GM12878 (cell line): ENCODE measurements around the gene RBKS. TPM values are rescaled to one million over a fixed set of nuclear protein-coding genes. Genes with fewer than 3 reads are reported as not detected.

Experiments used
- ATAC-seq: fragments of 200-7000 bp; cut with Tn5 transposase; 3 replicates; pipeline ENCODE4 v1.9.1; 2020; ENCODE audit warnings: mild to moderate bottlenecking, moderate library complexity
- BruUV-seq: library from RNA; stranded (reverse); fragments of 400-500 nt; replicated peaks from 2 replicates; lab custom pipeline; 2021; lab: Mats Ljungman, UMichigan
- CTCF ChIA-PET: fragments of 300-600 bp; sonication (Branson Sonifier 250); formaldehyde crosslinking; extraction: SDS; loops from one replicate; lab custom pipeline; 2021; ENCODE audit warnings: inconsistent platforms; lab: Yijun Ruan, JAX
- POLR2A ChIA-PET: fragments of 350-600 bp; formaldehyde crosslinking; extraction: SDS; loops from one replicate; lab custom pipeline; 2021; ENCODE audit warnings: inconsistent platforms; lab: Charles Lee
- RAD21 ChIA-PET: fragments of 300-600 bp; sonication (Branson Sonifier 250); formaldehyde crosslinking; loops from one replicate; lab custom pipeline; 2023; ENCODE audit warnings: antibody characterized with exemption; ENCODE audit not compliant: unreplicated experiment; lab: Charles Lee
- SMC1A ChIA-PET: fragments of 300-600 bp; sonication (Branson Sonifier 250); formaldehyde crosslinking; loops from one replicate; lab custom pipeline; 2023; ENCODE audit not compliant: unreplicated experiment, uncharacterized antibody; lab: Charles Lee
- DNase-seq: peaks from one replicate; pipeline ENCODE4 v3.0.0-alpha.2; 2011; ENCODE audit warnings: low read depth, low spot score
- FAIRE-seq: peaks from 3 replicates; lab custom pipeline; 2011; peaks lifted over from hg19 to GRCh38; lab: Jason Lieb, UNC
- H2AFZ ChIP-seq: 2 replicates; pipeline ENCODE4 v1.6.0; 2011; ENCODE audit warnings: low read depth, low read length, control low read depth; ENCODE audit not compliant: control insufficient read depth
- H3K27ac ChIP-seq: 2 replicates; pipeline ENCODE4 v1.5.1; 2011; ENCODE audit warnings: control low read depth; ENCODE audit not compliant: control insufficient read depth, insufficient read depth
- H3K27me3 ChIP-seq, 2 experiments: replicated peaks in 1 of 2; 2 replicates each; pipeline versions ENCODE4 v1.6.0 to v1.6.1; 2011; ENCODE audit warnings: low read length in 1 of 2; ENCODE audit not compliant: control insufficient read depth in 2 of 2, insufficient read depth in 2 of 2
- H3K36me3 ChIP-seq, 2 experiments: 2 replicates each; pipeline ENCODE4 v1.5.1; 2011; ENCODE audit warnings: low read length in 1 of 2; ENCODE audit not compliant: control insufficient read depth in 2 of 2, insufficient read depth in 2 of 2
- H3K4me1 ChIP-seq: 2 replicates; pipeline ENCODE4 v1.6.1; 2011; ENCODE audit warnings: mild to moderate bottlenecking, low read length, moderate library complexity, mixed read lengths; ENCODE audit not compliant: control insufficient read depth, insufficient read depth
- H3K4me2 ChIP-seq: 2 replicates; pipeline ENCODE4 v1.6.0; 2011; ENCODE audit warnings: control low read depth; ENCODE audit not compliant: control insufficient read depth, insufficient read depth
- H3K4me3 ChIP-seq: fragments of 200-600 bp; sonication (generic); 2 replicates; pipeline ENCODE4 v1.5.1; 2016
- H3K79me2 ChIP-seq: 2 replicates; pipeline ENCODE4 v1.6.0; 2011; ENCODE audit warnings: low read length; ENCODE audit not compliant: control insufficient read depth, insufficient read depth
- H3K9ac ChIP-seq: 2 replicates; pipeline ENCODE4 v1.8.0; 2011; ENCODE audit warnings: low read length, control low read depth, mixed read lengths; ENCODE audit not compliant: control insufficient read depth, insufficient read depth
- H3K9me3 ChIP-seq: replicated peaks from 3 replicates; pipeline ENCODE4 v1.5.1; 2011; ENCODE audit warnings: mild to moderate bottlenecking, low read length; ENCODE audit not compliant: control insufficient read depth, insufficient read depth
- H4K20me1 ChIP-seq: 2 replicates; pipeline ENCODE4 v1.6.0; 2011; ENCODE audit not compliant: control insufficient read depth, insufficient read depth
- E4F1 ChIP-seq: fragments of 450-650 bp; IDR thresholded peaks from 2 replicates; pipeline ENCODE4 v1.6.1; 2018; ENCODE audit warnings: borderline replicate concordance, mild to moderate bottlenecking; ENCODE audit not compliant: partially characterized antibody
- SMARCA5 ChIP-seq: fragments of 450-650 bp; IDR thresholded peaks from 2 replicates; pipeline ENCODE4 v1.6.1; 2017; ENCODE audit warnings: mild to moderate bottlenecking
- TBL1XR1 ChIP-seq: IDR thresholded peaks from 2 replicates; pipeline ENCODE4 v1.6.1; 2012; ENCODE audit warnings: low read depth, low read length, improper control_type of control experiment
- ZBTB4 ChIP-seq: fragments of 450-650 bp; formaldehyde crosslinking; IDR thresholded peaks from 2 replicates; pipeline ENCODE4 v1.4.0; 2022; ENCODE audit warnings: mild to moderate bottlenecking, moderate library complexity
- WGBS: methylation state at CpG from one replicate; pipeline ENCODE4 v1.1.6; 2016; ENCODE audit warnings: low lambda C conversion rate; ENCODE audit not compliant: insufficient replicate concordance, insufficient coverage; ENCODE audit errors: missing lambda C conversion rate; 5-methylcytosine and 5-hydroxymethylcytosine counted together
- in situ Hi-C: fragments of 300-500 bp; cut with MboI; formaldehyde crosslinking; loops from 9 replicates; pipeline ENCODE4 v1.14.3; 2018; ENCODE audit warnings: mixed read lengths
- intact Hi-C: fragments of 100-400 bp; cut with micrococcal nuclease; formaldehyde crosslinking; loops from one replicate; pipeline ENCODE4 v1.14.2; 2022; ENCODE audit not compliant: unreplicated experiment
- polyA plus RNA-seq, 11 experiments: library from polyadenylated mRNA; depleted of rRNA in 4 of 11; unstranded in 6 of 11; stranded (reverse) in 5 of 11; fragments of >200 nt; fragmentation: Nextera tagmentation in 4 of 11; fragmentation: Illumina TruSeq in 1 of 11; extraction: Ambion mirVana in 4 of 11; extraction: Trizol in 1 of 11; gene quantifications; 1 replicate in 1 of 11; 2 replicates in 10 of 11; pipeline versions ENCODE4 v1.2.1 to v1.2.3, GENCODE V29; 2011 to 2016; ENCODE audit warnings: inconsistent platforms in 2 of 11, missing spikeins in 2 of 11, low read depth in 1 of 11
- total RNA-seq, 4 experiments: library from RNA; depleted of rRNA in 3 of 4; stranded (reverse); fragments of >200 nt in 3 of 4; fragmentation: Illumina TruSeq in 1 of 4; extraction: Trizol in 1 of 4; gene quantifications; 2 replicates each; pipeline versions ENCODE4 v1.2.1 to v1.2.3, GENCODE V29; 2013 to 2021

Gene RBKS
- total and polyA plus RNA-seq, 10 of the 15 experiments (the other 5 are each of a cell fraction or from before 2014, with no cell fraction given) = 0.39 to 1.8 (median 1.0) TPM

GRCh38 chr2:27797841-27798240 is 92.3 kb downstream of the RBKS start:
- Histone ChIP-seq H3K4me2 (no peak overlapping the region), H3K27ac (no peak overlapping the region), H3K79me2 (no peaks in the 10 kb centered on the region), H3K4me3 (no peak overlapping the region), H3K9me3 (no peaks in the 10 kb centered on the region), H4K20me1 (no peaks in the 10 kb centered on the region), H3K4me1 (no peaks in the 10 kb centered on the region), H3K36me3 (no peaks in the 10 kb centered on the region), H3K27me3 (no peaks in the 10 kb centered on the region), H2AFZ (no peak overlapping the region), H3K9ac (no peak overlapping the region)
- FAIRE-seq (no peak), ATAC-seq (no peak), DNase-seq (no peak)
- ChIA-PET POLR2A (no interaction called here), CTCF (no interaction called here), RAD21 (no interaction called here), SMC1A (no interaction called here)
- intact Hi-C loops = no loop called here
- in situ Hi-C loops = no loop called here
- no TSS peak for BruUV-seq
- TF ChIP-seq E4F1 (no peak), TBL1XR1 (no peak), ZBTB4 (CRISPR knock-in tag) (no peak), SMARCA5 (no peak)
- 79% methylated on average over 4 of the region's 4 CpGs for WGBS
